HepG2 (cell line): ENCODE measurements around the gene SLIT3. TPM values are rescaled to one million over a fixed set of nuclear protein-coding genes. Genes with fewer than 3 reads are reported as not detected.

Experiments used
- ATAC-seq: fragments of 200-7000 bp; cut with Tn5 transposase; 3 replicates; pipeline ENCODE4 v1.9.1; 2020; ENCODE audit warnings: mild to moderate bottlenecking, moderate library complexity
- BruUV-seq: library from RNA; stranded (reverse); fragments of 400-500 nt; replicated peaks from 2 replicates; lab custom pipeline; 2021; lab: Mats Ljungman, UMichigan
- CTCF ChIA-PET: fragments of 300-600 bp; formaldehyde crosslinking; extraction: SDS; loops from one replicate; lab custom pipeline; 2021; ENCODE audit warnings: low total read pairs, inconsistent platforms, low intra/inter-chr PET ratio; lab: Yijun Ruan, JAX
- POLR2A ChIA-PET: fragments of 350-600 bp; sonication (Branson Sonifier 250); formaldehyde crosslinking; loops from one replicate; lab custom pipeline; 2020; ENCODE audit warnings: antibody characterized with exemption, inconsistent platforms; lab: Yijun Ruan, JAX
- DNase-seq: peaks from one replicate; pipeline ENCODE4 v3.0.0-alpha.2; 2015; ENCODE audit warnings: low spot score
- FAIRE-seq: peaks from 3 replicates; lab custom pipeline; 2011; peaks lifted over from hg19 to GRCh38; lab: Jason Lieb, UNC
- H2AFZ ChIP-seq: one replicate; pipeline ENCODE4 v1.6.1; 2011; ENCODE audit warnings: low read length, inconsistent platforms
- H3K27ac ChIP-seq: fragments of 300-600 bp; 3 replicates; pipeline ENCODE4 v1.8.0; 2011; ENCODE audit warnings: mixed run types, mild to moderate bottlenecking, mixed read lengths, low read length, inconsistent platforms; ENCODE audit not compliant: insufficient read depth; ENCODE audit errors: extremely low read length
- H3K27me3 ChIP-seq, 2 experiments: fragments of 200-600 bp in 1 of 2; 2 replicates in 1 of 2; 3 replicates in 1 of 2; pipeline versions ENCODE4 v1.6.0 to v1.8.0; 2011; ENCODE audit warnings: low read length in 2 of 2, mild to moderate bottlenecking in 2 of 2, moderate library complexity in 2 of 2, inconsistent platforms in 1 of 2; ENCODE audit not compliant: insufficient read depth in 2 of 2, control insufficient read depth in 1 of 2
- H3K36me3 ChIP-seq, 2 experiments: fragments of 200-600 bp in 1 of 2; replicated peaks in 1 of 2; 2 replicates in 1 of 2; 3 replicates in 1 of 2; pipeline versions ENCODE4 v1.5.1 to v1.8.0; 2011; ENCODE audit warnings: low read length in 2 of 2, inconsistent platforms in 1 of 2; ENCODE audit not compliant: insufficient read depth in 2 of 2, control insufficient read depth in 1 of 2
- H3K4me1 ChIP-seq: 2 replicates; pipeline ENCODE4 v1.5.1; 2012; ENCODE audit warnings: low read length, inconsistent platforms; ENCODE audit not compliant: insufficient read depth
- H3K4me2 ChIP-seq: 2 replicates; pipeline ENCODE4 v1.6.0; 2011; ENCODE audit warnings: low read depth, low read length, inconsistent platforms
- H3K4me3 ChIP-seq, 3 experiments: fragments of 200-600 bp in 1 of 3; sonication (generic), shearing (Covaris generic) in 1 of 3; replicated peaks in 1 of 3; 2 replicates each; pipeline ENCODE4 v1.5.1; 2011 to 2016; ENCODE audit warnings: low read length in 3 of 3, inconsistent platforms in 2 of 3, low read depth in 2 of 3, mild to moderate bottlenecking in 2 of 3, control low read depth in 1 of 3, mixed read lengths in 1 of 3; ENCODE audit not compliant: insufficient read depth in 1 of 3
- H3K79me2 ChIP-seq: one replicate; pipeline ENCODE4 v1.6.1; 2011; ENCODE audit warnings: low read length, inconsistent platforms; ENCODE audit not compliant: insufficient read depth
- H3K9ac ChIP-seq: 2 replicates; pipeline ENCODE4 v1.6.0; 2011; ENCODE audit warnings: mild to moderate bottlenecking, low read depth, low read length, inconsistent platforms; ENCODE audit not compliant: insufficient read depth
- H3K9me3 ChIP-seq: 2 replicates; pipeline ENCODE4 v1.5.1; 2012; ENCODE audit warnings: mild to moderate bottlenecking, low read length
- H4K20me1 ChIP-seq: 2 replicates; pipeline ENCODE4 v1.6.0; 2011; ENCODE audit warnings: inconsistent platforms, mild to moderate bottlenecking, low read length, moderate library complexity; ENCODE audit not compliant: insufficient read depth
- HMG20A ChIP-seq: IDR thresholded peaks from 2 replicates; pipeline ENCODE4 v1.6.1; 2016; ENCODE audit warnings: borderline replicate concordance
- NRL ChIP-seq: sonication (generic); formaldehyde crosslinking; IDR thresholded peaks from 2 replicates; pipeline ENCODE4 v1.5.0; 2020; ENCODE audit warnings: missing genetic modification reagents, mild to moderate bottlenecking, moderate library complexity, borderline replicate concordance
- POLR2AphosphoS5 ChIP-seq: IDR thresholded peaks from 2 replicates; pipeline ENCODE4 v1.6.1; 2012; ENCODE audit warnings: low read depth, low read length
- ZFP90 ChIP-seq: sonication (generic); formaldehyde crosslinking; IDR thresholded peaks from 2 replicates; pipeline ENCODE4 v1.8.0; 2022; ENCODE audit warnings: missing genetic modification reagents, mild to moderate bottlenecking, inconsistent platforms, borderline replicate concordance
- ZNF607 ChIP-seq: sonication (generic); formaldehyde crosslinking; IDR thresholded peaks from 2 replicates; pipeline ENCODE4 v1.5.1; 2020; ENCODE audit warnings: missing genetic modification reagents, mild to moderate bottlenecking, borderline replicate concordance
- WGBS: methylation state at CpG from one replicate; pipeline ENCODE4 v1.1.6; 2017; ENCODE audit warnings: low lambda C conversion rate; 5-methylcytosine and 5-hydroxymethylcytosine counted together
- in situ Hi-C: cut with HindIII; loops from 2 replicates; pipeline ENCODE4 v1.10.0; 2017; ENCODE audit warnings: low pct_unique_long_range_greater_than_20kb; ENCODE audit not compliant: extremely low pct_ligation_motif_present
- intact Hi-C: fragments of 100-400 bp; cut with micrococcal nuclease; formaldehyde crosslinking; loops from one replicate; pipeline ENCODE4 v1.10.0; 2022; ENCODE audit not compliant: unreplicated experiment
- polyA plus RNA-seq, 8 experiments: library from polyadenylated mRNA; depleted of rRNA in 3 of 8; stranded (reverse) in 7 of 8; unstranded in 1 of 8; fragments of >200 nt; fragmentation: Illumina TruSeq in 4 of 8; extraction: Trizol in 4 of 8; gene quantifications; 2 replicates each; pipeline versions ENCODE4 v1.2.1 to v1.2.3, GENCODE V29; 2011 to 2016; ENCODE audit warnings: low read depth in 4 of 8, missing spikeins in 1 of 8, mixed read lengths in 1 of 8; ENCODE audit not compliant: insufficient read depth in 1 of 8
- total RNA-seq, 5 experiments: library from RNA; depleted of rRNA; stranded (reverse); fragments of >200 nt; fragmentation: Illumina TruSeq; extraction: Trizol; gene quantifications; 2 replicates each; pipeline ENCODE4 v1.2.3, GENCODE V29; 2016; ENCODE audit warnings: low read depth in 1 of 5
- TF ChIP-seq, protein P1 (sequence below): sonication (generic); formaldehyde crosslinking; IDR thresholded peaks from 2 replicates; pipeline ENCODE4 v1.5.0; 2020; ENCODE audit warnings: mild to moderate bottlenecking, missing genetic modification reagents, borderline replicate concordance
- TF ChIP-seq, protein P2 (sequence below): sonication (generic); formaldehyde crosslinking; IDR thresholded peaks from 2 replicates; pipeline ENCODE4 v1.5.0; 2020; ENCODE audit warnings: mild to moderate bottlenecking, missing genetic modification reagents

SLIT3 gene
- total and polyA plus RNA-seq, 2 of the 13 experiments (the other 11 are each of a cell fraction or from before 2014, with no cell fraction given): not detected

DNA sequence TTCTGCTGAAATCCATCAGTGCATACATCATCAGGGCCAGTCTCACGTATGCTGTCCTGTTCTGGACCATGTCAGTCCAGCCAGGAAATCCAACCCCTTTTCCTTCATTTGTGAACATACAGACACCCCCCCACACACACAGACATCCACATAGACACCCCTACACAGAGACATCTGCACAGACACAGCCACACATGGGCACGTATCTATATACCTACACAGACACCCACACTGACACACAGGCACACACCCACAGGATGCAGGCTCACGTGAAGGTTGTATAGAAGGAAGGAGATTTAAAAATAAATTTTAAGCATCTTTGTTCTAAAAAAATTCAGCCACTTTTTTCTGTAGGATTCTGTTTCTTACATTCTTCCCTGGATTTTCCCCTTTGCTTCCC is 325.6 kb downstream of the SLIT3 start:
- POLR2A ChIA-PET: no interaction called here
- no peak overlapping the region for H3K4me2 ChIP-seq
- DNase-seq (no peak), FAIRE-seq (no peak), ATAC-seq (no peak)
- H4K20me1 ChIP-seq: no peaks in the 10 kb centered on the region
- intact Hi-C loops (no loop called here), in situ Hi-C loops (loop anchor here (25.0 kb wide), 1 partner anchor 612 kb away; the partner anchor contains the start of gene SPDL1)
- H3K9me3 ChIP-seq: no peaks in the 10 kb centered on the region
- no peak overlapping the region for H3K27ac ChIP-seq
- no peak for TF ChIP-seq ZFP90 (CRISPR knock-in tag)
- TF ChIP-seq HMG20A (CRISPR knock-in tag): no peak
- TF ChIP-seq, protein P1, sequence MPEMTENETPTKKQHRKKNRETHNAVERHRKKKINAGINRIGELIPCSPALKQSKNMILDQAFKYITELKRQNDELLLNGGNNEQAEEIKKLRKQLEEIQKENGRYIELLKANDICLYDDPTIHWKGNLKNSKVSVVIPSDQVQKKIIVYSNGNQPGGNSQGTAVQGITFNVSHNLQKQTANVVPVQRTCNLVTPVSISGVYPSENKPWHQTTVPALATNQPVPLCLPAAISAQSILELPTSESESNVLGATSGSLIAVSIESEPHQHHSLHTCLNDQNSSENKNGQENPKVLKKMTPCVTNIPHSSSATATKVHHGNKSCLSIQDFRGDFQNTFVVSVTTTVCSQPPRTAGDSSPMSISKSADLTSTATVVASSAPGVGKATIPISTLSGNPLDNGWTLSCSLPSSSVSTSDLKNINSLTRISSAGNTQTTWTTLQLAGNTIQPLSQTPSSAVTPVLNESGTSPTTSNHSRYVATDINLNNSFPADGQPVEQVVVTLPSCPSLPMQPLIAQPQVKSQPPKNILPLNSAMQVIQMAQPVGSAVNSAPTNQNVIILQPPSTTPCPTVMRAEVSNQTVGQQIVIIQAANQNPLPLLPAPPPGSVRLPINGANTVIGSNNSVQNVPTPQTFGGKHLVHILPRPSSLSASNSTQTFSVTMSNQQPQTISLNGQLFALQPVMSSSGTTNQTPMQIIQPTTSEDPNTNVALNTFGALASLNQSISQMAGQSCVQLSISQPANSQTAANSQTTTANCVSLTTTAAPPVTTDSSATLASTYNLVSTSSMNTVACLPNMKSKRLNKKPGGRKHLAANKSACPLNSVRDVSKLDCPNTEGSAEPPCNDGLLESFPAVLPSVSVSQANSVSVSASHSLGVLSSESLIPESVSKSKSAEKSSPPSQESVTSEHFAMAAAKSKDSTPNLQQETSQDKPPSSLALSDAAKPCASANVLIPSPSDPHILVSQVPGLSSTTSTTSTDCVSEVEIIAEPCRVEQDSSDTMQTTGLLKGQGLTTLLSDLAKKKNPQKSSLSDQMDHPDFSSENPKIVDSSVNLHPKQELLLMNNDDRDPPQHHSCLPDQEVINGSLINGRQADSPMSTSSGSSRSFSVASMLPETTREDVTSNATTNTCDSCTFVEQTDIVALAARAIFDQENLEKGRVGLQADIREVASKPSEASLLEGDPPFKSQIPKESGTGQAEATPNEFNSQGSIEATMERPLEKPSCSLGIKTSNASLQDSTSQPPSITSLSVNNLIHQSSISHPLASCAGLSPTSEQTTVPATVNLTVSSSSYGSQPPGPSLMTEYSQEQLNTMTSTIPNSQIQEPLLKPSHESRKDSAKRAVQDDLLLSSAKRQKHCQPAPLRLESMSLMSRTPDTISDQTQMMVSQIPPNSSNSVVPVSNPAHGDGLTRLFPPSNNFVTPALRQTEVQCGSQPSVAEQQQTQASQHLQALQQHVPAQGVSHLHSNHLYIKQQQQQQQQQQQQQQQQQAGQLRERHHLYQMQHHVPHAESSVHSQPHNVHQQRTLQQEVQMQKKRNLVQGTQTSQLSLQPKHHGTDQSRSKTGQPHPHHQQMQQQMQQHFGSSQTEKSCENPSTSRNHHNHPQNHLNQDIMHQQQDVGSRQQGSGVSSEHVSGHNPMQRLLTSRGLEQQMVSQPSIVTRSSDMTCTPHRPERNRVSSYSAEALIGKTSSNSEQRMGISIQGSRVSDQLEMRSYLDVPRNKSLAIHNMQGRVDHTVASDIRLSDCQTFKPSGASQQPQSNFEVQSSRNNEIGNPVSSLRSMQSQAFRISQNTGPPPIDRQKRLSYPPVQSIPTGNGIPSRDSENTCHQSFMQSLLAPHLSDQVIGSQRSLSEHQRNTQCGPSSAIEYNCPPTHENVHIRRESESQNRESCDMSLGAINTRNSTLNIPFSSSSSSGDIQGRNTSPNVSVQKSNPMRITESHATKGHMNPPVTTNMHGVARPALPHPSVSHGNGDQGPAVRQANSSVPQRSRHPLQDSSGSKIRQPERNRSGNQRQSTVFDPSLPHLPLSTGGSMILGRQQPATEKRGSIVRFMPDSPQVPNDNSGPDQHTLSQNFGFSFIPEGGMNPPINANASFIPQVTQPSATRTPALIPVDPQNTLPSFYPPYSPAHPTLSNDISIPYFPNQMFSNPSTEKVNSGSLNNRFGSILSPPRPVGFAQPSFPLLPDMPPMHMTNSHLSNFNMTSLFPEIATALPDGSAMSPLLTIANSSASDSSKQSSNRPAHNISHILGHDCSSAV (CRISPR knock-in tag): no peak
- TF ChIP-seq, protein P2, sequence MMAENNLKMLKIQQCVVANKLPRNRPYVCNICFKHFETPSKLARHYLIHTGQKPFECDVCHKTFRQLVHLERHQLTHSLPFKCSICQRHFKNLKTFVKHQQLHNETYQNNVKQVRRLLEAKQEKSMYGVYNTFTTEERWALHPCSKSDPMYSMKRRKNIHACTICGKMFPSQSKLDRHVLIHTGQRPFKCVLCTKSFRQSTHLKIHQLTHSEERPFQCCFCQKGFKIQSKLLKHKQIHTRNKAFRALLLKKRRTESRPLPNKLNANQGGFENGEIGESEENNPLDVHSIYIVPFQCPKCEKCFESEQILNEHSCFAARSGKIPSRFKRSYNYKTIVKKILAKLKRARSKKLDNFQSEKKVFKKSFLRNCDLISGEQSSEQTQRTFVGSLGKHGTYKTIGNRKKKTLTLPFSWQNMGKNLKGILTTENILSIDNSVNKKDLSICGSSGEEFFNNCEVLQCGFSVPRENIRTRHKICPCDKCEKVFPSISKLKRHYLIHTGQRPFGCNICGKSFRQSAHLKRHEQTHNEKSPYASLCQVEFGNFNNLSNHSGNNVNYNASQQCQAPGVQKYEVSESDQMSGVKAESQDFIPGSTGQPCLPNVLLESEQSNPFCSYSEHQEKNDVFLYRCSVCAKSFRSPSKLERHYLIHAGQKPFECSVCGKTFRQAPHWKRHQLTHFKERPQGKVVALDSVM: no peak
- TF ChIP-seq NRL (CRISPR knock-in tag): no peak
- no peak for TF ChIP-seq ZNF607 (CRISPR knock-in tag)
- TF ChIP-seq POLR2AphosphoS5: no peak
- CTCF ChIA-PET: no interaction called here
- 33% methylated on average over 3 of the region's 3 CpGs for WGBS
- H3K4me1 ChIP-seq: no peaks in the 10 kb centered on the region
- H3K36me3 ChIP-seq: no peaks in the 10 kb centered on the region
- peaks cover 0 to 4% of the 10 kb centered on the region in 2 experiments; a peak in 2 of 5 replicates for H3K27me3 ChIP-seq
- H3K9ac ChIP-seq: no peak overlapping the region
- H3K79me2 ChIP-seq: no peaks in the 10 kb centered on the region
- H2AFZ ChIP-seq: no peak overlapping the region
- BruUV-seq: no TSS peak
- H3K4me3 ChIP-seq: no peak overlapping the region
